H9 (cell line): ENCODE measurements around the gene RTTN. TPM values are rescaled to one million over a fixed set of nuclear protein-coding genes. Genes with fewer than 3 reads are reported as not detected.

Experiments used
- DNase-seq: peaks from one replicate; pipeline ENCODE4 v3.0.0-alpha.2; 2017
- H2AFZ ChIP-seq: one replicate; pipeline ENCODE4 v1.6.1; 2013; ENCODE audit warnings: mild to moderate bottlenecking, low read length, control low read depth, moderate library complexity
- H2AK5ac ChIP-seq: 2 replicates; pipeline ENCODE4 v1.6.1; 2013; ENCODE audit warnings: low read length, control low read depth, mixed read lengths; ENCODE audit not compliant: insufficient read length
- H2BK120ac ChIP-seq: one replicate; pipeline ENCODE4 v1.6.1; 2013; ENCODE audit warnings: low read depth, mild to moderate bottlenecking, low read length, control low read depth, inconsistent platforms; ENCODE audit not compliant: poor library complexity, severe bottlenecking
- H2BK12ac ChIP-seq: 2 replicates; pipeline ENCODE4 v1.6.1; 2013; ENCODE audit warnings: low read length, control low read depth, mixed read lengths, low read depth; ENCODE audit not compliant: insufficient read length
- H2BK15ac ChIP-seq: 2 replicates; pipeline ENCODE4 v1.6.1; 2013; ENCODE audit warnings: low read depth, low read length, control low read depth
- H2BK20ac ChIP-seq: one replicate; pipeline ENCODE4 v1.6.1; 2013; ENCODE audit warnings: low read depth, mild to moderate bottlenecking, low read length, control low read depth, inconsistent platforms; ENCODE audit not compliant: poor library complexity, severe bottlenecking
- H2BK5ac ChIP-seq: 2 replicates; pipeline ENCODE4 v1.6.1; 2013; ENCODE audit warnings: low read length, control low read depth, mixed read lengths; ENCODE audit not compliant: insufficient read length
- H3K14ac ChIP-seq: 2 replicates; pipeline ENCODE4 v1.6.1; 2013; ENCODE audit warnings: low read length, control low read depth; ENCODE audit not compliant: insufficient read depth
- H3K18ac ChIP-seq: 2 replicates; pipeline ENCODE4 v1.6.1; 2013; ENCODE audit warnings: low read depth, mild to moderate bottlenecking, mixed read lengths, low read length, control low read depth; ENCODE audit not compliant: insufficient read length
- H3K23ac ChIP-seq: 2 replicates; pipeline ENCODE4 v1.6.1; 2013; ENCODE audit warnings: low read length, control low read depth, mixed read lengths, low read depth; ENCODE audit not compliant: insufficient read length
- H3K23me2 ChIP-seq: 2 replicates; pipeline ENCODE4 v1.6.1; 2013; ENCODE audit warnings: low read depth, mild to moderate bottlenecking, mixed read lengths, low read length, control low read depth; ENCODE audit not compliant: insufficient read length, poor library complexity, severe bottlenecking
- H3K27ac ChIP-seq: 2 replicates; pipeline ENCODE4 v1.5.1; 2013; ENCODE audit warnings: low read length, control low read depth, mixed read lengths, low read depth; ENCODE audit not compliant: insufficient read length
- H3K27me3 ChIP-seq: 2 replicates; pipeline ENCODE4 v1.6.1; 2013; ENCODE audit warnings: low read length, control low read depth, inconsistent platforms; ENCODE audit not compliant: insufficient read depth
- H3K4ac ChIP-seq: 2 replicates; pipeline ENCODE4 v1.6.1; 2013; ENCODE audit warnings: low read depth, mild to moderate bottlenecking, control low read depth, inconsistent platforms, low read length, moderate library complexity
- H3K4me1 ChIP-seq: 2 replicates; pipeline ENCODE4 v1.6.1; 2013; ENCODE audit warnings: low read length, control low read depth, inconsistent platforms; ENCODE audit not compliant: insufficient read depth
- H3K4me2 ChIP-seq: 2 replicates; pipeline ENCODE4 v1.6.1; 2013; ENCODE audit warnings: low read length, control low read depth, mixed read lengths; ENCODE audit not compliant: insufficient read length, insufficient read depth
- H3K56ac ChIP-seq: 2 replicates; pipeline ENCODE4 v1.6.1; 2013; ENCODE audit warnings: low read depth, mild to moderate bottlenecking, mixed read lengths, low read length, control low read depth; ENCODE audit not compliant: insufficient read length
- H3K79me1 ChIP-seq: 2 replicates; pipeline ENCODE4 v1.6.1; 2013; ENCODE audit warnings: low read depth, mild to moderate bottlenecking, moderate library complexity, low read length, control low read depth, inconsistent platforms; ENCODE audit not compliant: insufficient read depth, poor library complexity, severe bottlenecking
- H3K79me2 ChIP-seq: 2 replicates; pipeline ENCODE4 v1.6.1; 2013; ENCODE audit warnings: low read length, control low read depth, inconsistent platforms; ENCODE audit not compliant: insufficient read depth
- H3K9ac ChIP-seq: 2 replicates; pipeline ENCODE4 v1.6.1; 2013; ENCODE audit warnings: low read length, control low read depth, mixed read lengths; ENCODE audit not compliant: insufficient read length; ENCODE audit errors: extremely low read depth
- H3K9me3 ChIP-seq: one replicate; pipeline ENCODE4 v1.6.1; 2013; ENCODE audit warnings: low read depth, low read length, inconsistent platforms; ENCODE audit not compliant: control insufficient read depth
- H3T11ph ChIP-seq: one replicate; pipeline ENCODE4 v1.6.1; 2013; ENCODE audit warnings: mild to moderate bottlenecking, low read length, control low read depth, inconsistent platforms
- H4K20me1 ChIP-seq: one replicate; pipeline ENCODE4 v1.6.1; 2013; ENCODE audit not compliant: control insufficient read depth, insufficient read length, insufficient read depth
- H4K5ac ChIP-seq: 2 replicates; pipeline ENCODE4 v1.6.1; 2013; ENCODE audit warnings: low read depth, mild to moderate bottlenecking, mixed read lengths, low read length, control low read depth; ENCODE audit not compliant: insufficient read length
- H4K8ac ChIP-seq: replicated peaks from 2 replicates; pipeline ENCODE4 v1.6.1; 2013; ENCODE audit warnings: low read length, control low read depth, mixed read lengths, low read depth; ENCODE audit not compliant: insufficient read length
- H4K91ac ChIP-seq: 2 replicates; pipeline ENCODE4 v1.6.1; 2013; ENCODE audit warnings: low read depth, mild to moderate bottlenecking, moderate library complexity, mixed read lengths, low read length, control low read depth; ENCODE audit not compliant: insufficient read length
- H3K27ac Mint-ChIP-seq, 3 experiments: 2 replicates in 2 of 3; 3 replicates in 1 of 3; pipeline ENCODE4 v1.8.0; 2020 to 2021; ENCODE audit warnings: mixed read lengths in 3 of 3, mild to moderate bottlenecking in 1 of 3, moderate library complexity in 1 of 3
- H3K27me3 Mint-ChIP-seq: 2 replicates; pipeline ENCODE4 v1.8.0; 2021; ENCODE audit warnings: low read depth, mild to moderate bottlenecking, moderate library complexity, mixed read lengths
- H3K36me3 Mint-ChIP-seq, 3 experiments: 2 replicates in 2 of 3; 3 replicates in 1 of 3; pipeline ENCODE4 v1.8.0; 2020 to 2021; ENCODE audit warnings: low read depth in 3 of 3, mixed read lengths in 3 of 3; ENCODE audit not compliant: insufficient read depth in 1 of 3
- H3K4me1 Mint-ChIP-seq, 2 experiments: 2 replicates each; pipeline ENCODE4 v1.8.0; 2020; ENCODE audit warnings: mixed read lengths in 2 of 2
- H3K4me3 Mint-ChIP-seq, 2 experiments: 2 replicates in 1 of 2; 3 replicates in 1 of 2; pipeline ENCODE4 v1.8.0; 2020 to 2021; ENCODE audit warnings: mild to moderate bottlenecking in 2 of 2, mixed read lengths in 2 of 2, moderate library complexity in 1 of 2
- H3K9me3 Mint-ChIP-seq, 2 experiments: 2 replicates in 1 of 2; 3 replicates in 1 of 2; pipeline ENCODE4 v1.8.0; 2020; ENCODE audit warnings: mild to moderate bottlenecking in 2 of 2, mixed read lengths in 2 of 2, moderate library complexity in 1 of 2
- total RNA-seq: library from RNA; stranded (reverse); gene quantifications from 2 replicates; pipeline ENCODE4 v1.2.1, GENCODE V29; 2021
- TF ChIP-seq, protein P1 (sequence below): fragments of 200-600 bp; sonication (generic); conservative IDR thresholded peaks from 3 replicates; pipeline ENCODE4 v1.8.0; 2021; ENCODE audit warnings: antibody characterized with exemption, mild to moderate bottlenecking

Gene RTTN
- total RNA-seq, 1 experiment from 2014 or later, result 17.6 TPM

DNA sequence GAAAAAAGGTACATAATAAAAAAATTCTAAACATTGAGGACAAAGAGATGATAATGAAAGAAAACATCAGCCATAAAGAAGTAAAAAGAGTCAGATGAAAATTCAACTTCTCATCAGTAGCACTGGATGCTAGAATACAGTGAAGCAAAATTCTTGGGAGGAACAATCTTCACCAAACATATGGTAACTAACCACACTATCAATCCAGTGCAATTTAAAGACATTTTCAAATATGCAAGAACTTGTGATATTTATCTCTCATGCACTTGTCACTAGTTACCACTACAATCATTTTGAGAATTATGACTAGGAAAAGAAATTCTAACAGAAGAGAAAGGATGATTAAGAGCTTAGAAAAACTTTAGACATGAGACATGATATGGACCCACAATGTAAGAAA, 127.4 kb downstream of the RTTN start:
- Histone ChIP-seq H2BK20ac (no peak overlapping the region), H3K18ac (no peak overlapping the region), H2BK15ac (no peak overlapping the region), H3K4me2 (no peak overlapping the region), H2BK120ac (no peak overlapping the region), H3K23ac (no peak overlapping the region), H4K20me1 (no peaks in the 10 kb centered on the region), H3K56ac (no peak overlapping the region), H3K27me3 (no peaks in the 10 kb centered on the region), H2AK5ac (no peak overlapping the region), H3K23me2 (no peaks in the 10 kb centered on the region), H3K79me1 (no peaks in the 10 kb centered on the region), H3K4ac (no peak overlapping the region), H2AFZ (no peak overlapping the region), H4K5ac (no peak overlapping the region), H3K79me2 (no peaks in the 10 kb centered on the region), H2BK12ac (no peak overlapping the region), H2BK5ac (no peak overlapping the region), H4K8ac (no peak overlapping the region), H4K91ac (no peak overlapping the region), H3T11ph (no peak overlapping the region), H3K27ac (no peak overlapping the region), H3K14ac (no peak overlapping the region), H3K9ac (no peak overlapping the region), H3K4me1 (no peaks in the 10 kb centered on the region), H3K9me3 (no peaks in the 10 kb centered on the region)
- Mint-ChIP-seq H3K27me3 (no peaks in the 10 kb centered on the region), H3K36me3 (peaks cover 13 to 17% (median 14%) of the 10 kb centered on the region in 3 experiments), H3K9me3 (no peaks in the 10 kb centered on the region; a peak in 1 of 5 replicates), H3K27ac (no peak overlapping the region), H3K4me3 (no peak overlapping the region), H3K4me1 (no peaks in the 10 kb centered on the region)
- no peak for DNase-seq
- TF ChIP-seq, protein P1, sequence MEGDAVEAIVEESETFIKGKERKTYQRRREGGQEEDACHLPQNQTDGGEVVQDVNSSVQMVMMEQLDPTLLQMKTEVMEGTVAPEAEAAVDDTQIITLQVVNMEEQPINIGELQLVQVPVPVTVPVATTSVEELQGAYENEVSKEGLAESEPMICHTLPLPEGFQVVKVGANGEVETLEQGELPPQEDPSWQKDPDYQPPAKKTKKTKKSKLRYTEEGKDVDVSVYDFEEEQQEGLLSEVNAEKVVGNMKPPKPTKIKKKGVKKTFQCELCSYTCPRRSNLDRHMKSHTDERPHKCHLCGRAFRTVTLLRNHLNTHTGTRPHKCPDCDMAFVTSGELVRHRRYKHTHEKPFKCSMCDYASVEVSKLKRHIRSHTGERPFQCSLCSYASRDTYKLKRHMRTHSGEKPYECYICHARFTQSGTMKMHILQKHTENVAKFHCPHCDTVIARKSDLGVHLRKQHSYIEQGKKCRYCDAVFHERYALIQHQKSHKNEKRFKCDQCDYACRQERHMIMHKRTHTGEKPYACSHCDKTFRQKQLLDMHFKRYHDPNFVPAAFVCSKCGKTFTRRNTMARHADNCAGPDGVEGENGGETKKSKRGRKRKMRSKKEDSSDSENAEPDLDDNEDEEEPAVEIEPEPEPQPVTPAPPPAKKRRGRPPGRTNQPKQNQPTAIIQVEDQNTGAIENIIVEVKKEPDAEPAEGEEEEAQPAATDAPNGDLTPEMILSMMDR, result no peak
